Ascending aorta (tissue), 2 donors: ENCODE data around the gene IQCH. TPM values are rescaled to one million over a fixed set of nuclear protein-coding genes. Genes with fewer than 3 reads are reported as not detected.
"Not testable (repeated sequence)": the region's sequence is repeated elsewhere in the genome, so short reads cannot be mapped to it uniquely, and the experiment has no call there.

Source experiments
- DNase-seq, 2 donors: peaks; one replicate each; pipeline ENCODE4 v3.0.0-alpha.2; 2019; ENCODE audit warnings: low spot score in 2 of 2
- H3K27ac ChIP-seq, 2 donors: fragments of 200-600 bp; sonication (generic); one replicate each; pipeline ENCODE4 v1.5.1; 2016 to 2017; ENCODE audit warnings: mild to moderate bottlenecking in 1 of 2
- H3K27me3 ChIP-seq: fragments of 200-600 bp; sonication (generic); one replicate; pipeline ENCODE4 v1.5.1; 2017
- H3K36me3 ChIP-seq, 2 donors: fragments of 200-600 bp; sonication (generic); one replicate each; pipeline ENCODE4 v1.5.1; 2016
- H3K4me1 ChIP-seq, 2 donors: fragments of 200-600 bp; sonication (generic); one replicate each; pipeline ENCODE4 v1.5.1; 2016 to 2017; ENCODE audit warnings: mild to moderate bottlenecking in 1 of 2
- H3K4me3 ChIP-seq, 2 donors: fragments of 200-600 bp; sonication (generic); one replicate each; pipeline ENCODE4 v1.5.1; 2016 to 2017; ENCODE audit warnings: mild to moderate bottlenecking in 1 of 2
- H3K9me3 ChIP-seq, 2 donors: fragments of 200-600 bp; sonication (generic); one replicate each; pipeline ENCODE4 v1.5.1; 2016
- intact Hi-C: fragments of 100-400 bp; cut with DNase I; formaldehyde crosslinking; loops from one replicate; pipeline ENCODE4 v1.15.1; 2023
- total RNA-seq: library from RNA; depleted of rRNA; stranded (reverse); fragments of >200 nt; gene quantifications from one replicate; pipeline ENCODE4 v1.1.0, GENCODE V29; 2016
- TF ChIP-seq, protein P1 (sequence below), 3 experiments: fragments of 200-600 bp in 2 of 3; fragments of 450-650 bp in 1 of 3; sonication (generic) in 2 of 3; IDR thresholded peaks; one replicate each; pipeline ENCODE4 v1.5.1; 2016 to 2019; ENCODE audit warnings: antibody characterized with exemption in 3 of 3, mild to moderate bottlenecking in 1 of 3, moderate library complexity in 1 of 3

IQCH gene
- total RNA-seq, 1 donor from 2014 or later, result not detected

- TF ChIP-seq, protein P1, sequence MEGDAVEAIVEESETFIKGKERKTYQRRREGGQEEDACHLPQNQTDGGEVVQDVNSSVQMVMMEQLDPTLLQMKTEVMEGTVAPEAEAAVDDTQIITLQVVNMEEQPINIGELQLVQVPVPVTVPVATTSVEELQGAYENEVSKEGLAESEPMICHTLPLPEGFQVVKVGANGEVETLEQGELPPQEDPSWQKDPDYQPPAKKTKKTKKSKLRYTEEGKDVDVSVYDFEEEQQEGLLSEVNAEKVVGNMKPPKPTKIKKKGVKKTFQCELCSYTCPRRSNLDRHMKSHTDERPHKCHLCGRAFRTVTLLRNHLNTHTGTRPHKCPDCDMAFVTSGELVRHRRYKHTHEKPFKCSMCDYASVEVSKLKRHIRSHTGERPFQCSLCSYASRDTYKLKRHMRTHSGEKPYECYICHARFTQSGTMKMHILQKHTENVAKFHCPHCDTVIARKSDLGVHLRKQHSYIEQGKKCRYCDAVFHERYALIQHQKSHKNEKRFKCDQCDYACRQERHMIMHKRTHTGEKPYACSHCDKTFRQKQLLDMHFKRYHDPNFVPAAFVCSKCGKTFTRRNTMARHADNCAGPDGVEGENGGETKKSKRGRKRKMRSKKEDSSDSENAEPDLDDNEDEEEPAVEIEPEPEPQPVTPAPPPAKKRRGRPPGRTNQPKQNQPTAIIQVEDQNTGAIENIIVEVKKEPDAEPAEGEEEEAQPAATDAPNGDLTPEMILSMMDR (IDR thresholded peaks at IDR 0.05), result no peak
- Histone ChIP-seq H3K4me3 (no peak overlapping the region), H3K9me3 (peaks cover 0 to 12% of the 10 kb centered on the region in 2 donors), H3K4me1 (no peaks in the 10 kb centered on the region), H3K27me3 (no peaks in the 10 kb centered on the region), H3K36me3 (no peaks in the 10 kb centered on the region), H3K27ac (no peak overlapping the region)
- no peak for DNase-seq
- intact Hi-C loops, result no loop called here
Observed at GRCh38 chr15:67274236-67274635, 19.6 kb downstream of the IQCH start.

- TF ChIP-seq, protein P1 (IDR thresholded peaks at IDR 0.05), result no peak
- H3K4me3 ChIP-seq, result no peak overlapping the region
- DNase-seq, result no peak
- H3K27me3 ChIP-seq, result no peaks in the 10 kb centered on the region
- no peak overlapping the region for H3K27ac ChIP-seq
- peaks cover 0 to 12% of the 10 kb centered on the region in 2 donors for H3K9me3 ChIP-seq
- H3K36me3 ChIP-seq, result no peaks in the 10 kb centered on the region
- intact Hi-C loops, result no loop called here
- H3K4me1 ChIP-seq, result no peaks in the 10 kb centered on the region
Observed at GRCh38 chr15:67276666-67277065, 22.1 kb downstream of the IQCH start.

GRCh38 chr15:67280217-67280616 lies 25.6 kb downstream of the IQCH start:
- Histone ChIP-seq H3K4me3 (no peak overlapping the region), H3K4me1 (no peaks in the 10 kb centered on the region), H3K27me3 (no peaks in the 10 kb centered on the region), H3K27ac (no peak overlapping the region), H3K9me3 (no peaks in the 10 kb centered on the region), H3K36me3 (no peaks in the 10 kb centered on the region)
- TF ChIP-seq, protein P1 (IDR thresholded peaks at IDR 0.05), result no peak
- DNase-seq, result no peak
- intact Hi-C loops, result no loop called here

DNA sequence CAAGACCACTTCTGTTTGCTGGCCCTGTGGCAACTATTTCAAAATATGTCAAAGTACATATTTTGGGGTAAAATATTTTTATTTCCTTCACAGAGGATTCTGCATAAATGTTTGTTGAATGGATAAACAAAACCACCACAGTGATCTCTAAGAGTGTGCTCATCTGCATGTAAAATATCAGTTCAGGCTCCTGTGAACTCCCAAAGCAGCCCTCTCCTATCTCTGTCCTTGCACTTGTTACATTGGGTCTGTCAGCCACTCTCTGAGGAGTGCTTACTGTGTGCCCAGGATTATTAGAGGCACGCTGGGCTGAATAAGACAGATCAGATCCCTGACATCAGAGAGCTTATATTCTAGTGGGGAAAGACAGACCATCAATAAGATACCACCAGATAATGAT lies 27.1 kb downstream of the IQCH start:
- TF ChIP-seq, protein P1 (IDR thresholded peaks at IDR 0.05), result no peak
- DNase-seq, result no peak
- intact Hi-C loops, result no loop called here
- no peak overlapping the region for H3K27ac ChIP-seq
- no peaks in the 10 kb centered on the region for H3K27me3 ChIP-seq
- H3K4me1 ChIP-seq, result no peaks in the 10 kb centered on the region
- no peaks in the 10 kb centered on the region for H3K36me3 ChIP-seq
- peaks cover 0 to 10% of the 10 kb centered on the region in 2 donors for H3K9me3 ChIP-seq
- H3K4me3 ChIP-seq, result no peak overlapping the region

DNA sequence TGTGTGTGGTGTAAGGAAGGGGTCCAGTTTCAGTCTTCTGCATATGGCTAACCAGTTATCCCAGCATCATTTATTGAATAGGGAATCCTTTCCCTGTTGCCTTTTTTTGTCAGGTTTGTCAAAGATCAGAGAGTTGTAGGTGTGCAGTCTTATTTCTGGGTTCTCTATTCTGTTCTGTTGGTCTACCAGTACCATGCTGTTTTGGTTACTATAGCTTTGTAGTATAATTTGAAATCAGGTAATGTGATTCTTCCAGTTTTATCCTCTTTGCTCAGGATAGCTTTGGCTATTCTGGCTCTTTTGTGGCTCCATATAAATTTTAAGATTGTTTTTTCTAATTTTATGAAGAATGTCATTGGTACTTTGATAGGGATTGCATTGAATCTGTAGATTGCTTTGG lies 31.0 kb downstream of the IQCH start:
- DNase-seq, H3K27me3 ChIP-seq, H3K9me3 ChIP-seq, H3K4me1 ChIP-seq, intact Hi-C loops, H3K27ac ChIP-seq, H3K36me3 ChIP-seq, H3K4me3 ChIP-seq: not testable (repeated sequence)

DNA sequence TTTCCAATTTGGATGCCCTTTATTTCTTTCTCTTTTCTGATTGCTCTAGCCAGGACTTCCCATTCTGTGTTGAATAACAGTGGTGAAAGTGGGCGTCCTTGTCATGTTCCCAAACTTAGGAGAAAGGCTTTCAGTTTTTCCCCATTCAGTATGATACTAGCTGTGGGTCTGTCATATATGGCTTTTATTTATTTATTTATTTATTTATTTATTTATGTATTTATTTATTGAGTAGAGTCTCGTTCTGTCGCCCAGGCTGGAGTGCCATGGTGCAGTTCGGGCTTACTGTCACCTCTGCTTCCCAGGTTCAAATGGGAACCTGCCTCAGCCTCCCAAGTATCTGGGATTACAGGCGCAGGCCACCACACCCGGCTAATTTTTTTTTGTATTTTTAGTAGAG lies 31.8 kb downstream of the IQCH start:
- H3K27me3 ChIP-seq, H3K4me1 ChIP-seq, intact Hi-C loops, H3K27ac ChIP-seq, H3K4me3 ChIP-seq, H3K36me3 ChIP-seq, DNase-seq, H3K9me3 ChIP-seq: not testable (repeated sequence)

DNA sequence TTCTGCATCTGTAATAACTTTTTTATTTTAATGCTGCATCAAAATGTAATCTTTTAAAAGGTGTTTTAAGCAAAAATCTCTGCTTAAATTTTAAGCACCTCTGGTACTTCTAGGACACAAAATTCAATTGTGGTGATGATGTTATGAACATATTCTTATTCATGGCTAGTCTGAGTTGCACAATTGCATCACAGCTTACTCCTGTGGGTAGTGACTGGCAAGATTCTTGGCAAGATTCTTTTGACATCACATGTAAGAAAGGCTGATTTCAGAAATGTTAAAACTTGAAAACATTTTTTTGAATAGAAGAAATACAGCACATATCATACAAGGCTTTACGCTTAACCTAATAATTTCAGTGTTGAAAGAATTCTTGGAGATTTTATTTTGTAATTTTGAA lies 35.7 kb downstream of the IQCH start:
- Histone ChIP-seq H3K27ac (no peak overlapping the region), H3K27me3 (no peaks in the 10 kb centered on the region)

More for the DNA sequence above, 35.7 kb downstream of the IQCH start:
- intact Hi-C loops, result no loop called here
- Histone ChIP-seq H3K4me1 (no peaks in the 10 kb centered on the region), H3K9me3 (peaks cover 0 to 9% of the 10 kb centered on the region in 2 donors), H3K4me3 (no peak overlapping the region), H3K36me3 (no peaks in the 10 kb centered on the region)
- DNase-seq, result no peak
- TF ChIP-seq, protein P1 (IDR thresholded peaks at IDR 0.05), result no peak
